KBM-7 (cell line): ENCODE data around the gene SPOP.

Experiments
- DNase-seq: peaks from one replicate; pipeline ENCODE4 v3.0.0-alpha.2; 2015
- in situ Hi-C: fragments of 300-500 bp; cut with MboI; formaldehyde crosslinking; loops from 2 replicates; pipeline ENCODE4 v1.14.3; 2020; ENCODE audit warnings: low sequenced_read_pairs, low pct_unique_long_range_greater_than_20kb, mixed read lengths

Gene SPOP

DNA sequence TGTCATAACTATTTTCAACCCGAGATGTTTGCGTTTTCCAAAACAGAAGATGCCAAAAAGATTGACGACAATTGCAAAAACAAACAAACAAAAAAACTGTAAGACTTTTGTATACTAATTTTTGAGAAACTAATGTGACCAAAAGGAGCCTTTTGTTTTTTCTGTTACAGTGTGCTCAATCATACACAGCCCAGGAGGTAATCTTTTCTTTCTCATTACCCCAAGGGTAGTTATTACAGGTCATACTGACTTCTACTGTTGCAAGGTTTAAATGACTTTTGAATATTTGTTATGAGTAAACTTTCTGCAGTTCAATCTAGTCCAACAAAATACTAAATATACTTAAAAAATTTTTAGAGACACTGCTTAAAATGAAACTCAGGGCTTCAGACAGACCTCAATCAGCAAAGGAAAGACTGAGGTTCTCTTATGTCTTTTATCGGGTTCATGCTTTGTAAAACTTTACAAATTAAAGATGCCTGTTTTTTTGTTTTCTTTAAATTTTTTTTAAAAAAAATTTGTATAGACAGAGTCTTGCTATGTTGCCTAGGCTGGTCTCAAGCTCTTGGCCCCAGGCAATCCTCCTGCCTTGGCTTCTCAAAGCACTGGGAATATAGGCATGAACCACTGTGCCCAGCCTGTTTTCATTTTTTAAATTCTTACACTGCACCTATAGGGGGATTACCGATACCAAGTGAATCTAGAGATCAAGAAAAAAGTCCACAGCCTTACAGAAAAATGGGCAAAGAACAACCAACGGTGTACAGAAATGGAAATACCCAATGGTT lies 47.6 kb downstream of the SPOP start:
- no peak for DNase-seq
- in situ Hi-C loops: no loop called here

DNA sequence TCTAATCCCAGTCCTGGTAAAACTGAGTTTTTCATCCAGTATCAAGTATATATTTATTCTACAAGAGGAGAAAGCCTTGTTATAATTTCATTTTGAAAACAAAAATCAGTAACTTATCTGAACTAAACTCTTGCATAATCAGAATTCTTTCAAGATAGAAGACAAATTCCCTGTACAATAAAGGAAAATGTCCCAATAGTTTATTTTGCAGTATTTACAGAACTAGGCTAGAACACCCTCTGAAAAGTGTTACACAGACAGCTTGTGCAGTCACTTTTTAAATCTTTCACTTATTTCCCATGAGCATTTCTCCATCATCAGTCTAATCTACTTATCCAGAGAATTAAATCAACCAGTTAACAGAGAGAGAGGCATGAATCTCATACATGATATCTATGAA lies 48.5 kb downstream of the SPOP start:
- DNase-seq: no peak
- in situ Hi-C loops: no loop called here

DNA sequence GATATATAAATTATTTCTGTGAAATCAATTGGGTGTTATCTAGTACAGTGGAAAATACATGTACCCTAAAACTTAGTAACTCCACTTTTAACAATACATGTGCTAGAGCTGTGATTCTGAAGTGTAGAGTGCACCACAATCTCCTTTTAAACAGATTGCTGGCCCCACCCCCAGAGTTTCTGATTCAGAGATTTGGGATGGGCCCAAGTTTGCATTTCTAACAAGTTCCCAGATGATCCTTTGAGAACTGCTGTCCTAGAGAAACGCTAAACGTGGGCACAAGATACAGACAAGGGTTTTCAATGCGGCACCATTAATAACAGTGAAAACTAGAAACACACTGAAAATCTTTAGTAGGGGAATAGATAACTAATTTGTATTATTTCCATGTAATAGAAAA lies 53.0 kb downstream of the SPOP start:
- in situ Hi-C loops: no loop called here
- no peak for DNase-seq

DNA sequence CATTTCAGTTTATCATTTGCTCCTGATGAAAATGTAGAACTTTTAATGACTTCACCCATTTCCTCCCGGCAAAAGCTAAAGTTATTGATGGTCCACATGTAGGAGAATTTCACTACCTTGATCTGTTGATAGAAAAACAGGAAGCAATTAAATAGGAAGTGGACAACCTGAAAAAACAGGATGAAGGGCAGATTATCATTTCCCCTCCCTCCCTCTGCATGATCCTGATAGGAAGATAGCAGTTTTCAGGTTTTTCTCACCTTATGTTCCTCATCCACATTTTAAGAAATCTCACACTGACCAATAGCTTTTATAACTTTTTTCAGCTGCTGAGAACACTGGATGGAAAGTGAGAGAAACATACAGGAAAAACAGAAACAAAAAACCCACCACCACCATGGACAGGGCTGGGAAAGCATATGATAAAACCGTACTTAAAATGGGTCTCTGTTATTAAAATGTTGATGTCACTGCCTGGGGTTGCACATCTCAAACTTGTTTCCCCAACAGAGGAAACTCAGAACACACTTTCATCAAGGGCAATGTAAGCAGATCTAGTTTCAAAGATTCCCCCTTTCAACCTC lies 55.9 kb downstream of the SPOP start:
- in situ Hi-C loops: no loop called here

DNA sequence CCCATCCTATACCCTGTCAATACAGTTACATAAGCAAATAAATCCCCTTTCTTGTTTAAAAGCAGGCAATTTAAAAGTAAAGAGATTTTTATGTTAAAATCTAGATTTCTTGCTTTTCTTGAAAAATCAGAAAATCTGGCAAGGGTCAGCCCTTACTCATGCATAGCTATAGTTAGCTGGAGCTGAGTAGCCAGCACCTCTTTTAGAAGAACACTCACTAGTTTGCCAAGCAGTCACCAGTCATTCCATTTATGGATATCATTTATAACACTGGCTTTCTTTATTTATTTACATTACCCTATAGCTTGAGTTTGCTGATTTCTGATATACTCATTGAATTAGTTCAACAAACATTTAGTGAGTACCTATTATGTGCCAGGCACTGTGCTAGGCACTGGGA lies 56.5 kb downstream of the SPOP start:
- in situ Hi-C loops: no loop called here
- DNase-seq: no peak

More for the DNA sequence above, 55.9 kb downstream of the SPOP start:
- peak; percentile 43 for DNase-seq

DNA sequence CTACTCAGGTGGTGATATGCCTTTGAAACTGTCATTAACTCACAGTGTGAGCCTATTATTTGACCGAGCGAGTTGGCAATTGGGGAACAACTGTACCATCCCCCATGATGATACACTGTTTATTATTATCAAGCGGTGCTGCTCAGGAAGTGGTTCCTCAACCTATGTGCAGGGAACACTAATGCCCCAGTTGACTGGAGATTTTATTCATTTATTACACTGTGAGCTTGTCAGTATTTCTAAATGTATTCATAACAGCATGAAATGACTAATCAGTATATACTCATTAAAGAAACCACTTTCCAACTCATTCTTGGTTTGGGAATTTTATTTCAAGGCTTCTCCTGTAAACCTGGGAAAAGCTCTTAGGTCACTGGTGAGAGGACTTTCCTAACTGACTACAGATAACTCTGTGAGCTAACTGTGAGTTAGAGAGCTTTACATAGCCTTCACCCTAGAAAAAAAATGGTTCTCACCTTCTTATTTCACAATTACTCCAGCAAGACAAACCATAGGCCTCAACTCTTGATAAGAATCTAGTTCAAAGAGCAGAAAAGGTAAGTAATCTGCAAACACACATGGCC lies 59.8 kb downstream of the SPOP start:
- no peak for DNase-seq

DNA sequence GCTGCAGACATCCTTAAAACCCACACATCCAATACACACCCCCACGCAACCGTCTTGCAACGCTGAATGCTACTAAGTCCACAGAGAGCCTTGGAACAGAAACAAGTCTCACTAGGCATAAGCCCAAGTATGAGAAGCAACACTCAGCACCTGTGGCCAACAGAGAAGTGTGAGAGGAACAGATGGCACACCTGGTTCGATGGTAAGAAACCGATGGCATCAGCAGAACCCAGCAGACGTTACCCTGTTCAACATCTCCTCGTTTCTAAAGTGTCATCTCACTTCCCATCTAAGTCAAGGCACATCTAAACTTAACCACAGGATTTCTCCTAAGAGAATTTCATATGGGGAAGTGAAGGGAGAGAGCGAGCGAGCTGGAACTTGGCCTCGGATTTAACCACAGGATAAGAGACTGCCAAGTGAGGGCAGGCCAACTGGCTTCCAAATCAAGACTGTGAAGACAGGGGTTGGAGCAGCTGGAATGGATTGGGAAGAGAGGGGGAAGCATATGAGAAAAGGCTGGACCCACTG lies 61.2 kb downstream of the SPOP start:
- in situ Hi-C loops: no loop called here
- DNase-seq: peak; percentile 61

More for the DNA sequence above, 59.8 kb downstream of the SPOP start:
- in situ Hi-C loops: no loop called here

DNA sequence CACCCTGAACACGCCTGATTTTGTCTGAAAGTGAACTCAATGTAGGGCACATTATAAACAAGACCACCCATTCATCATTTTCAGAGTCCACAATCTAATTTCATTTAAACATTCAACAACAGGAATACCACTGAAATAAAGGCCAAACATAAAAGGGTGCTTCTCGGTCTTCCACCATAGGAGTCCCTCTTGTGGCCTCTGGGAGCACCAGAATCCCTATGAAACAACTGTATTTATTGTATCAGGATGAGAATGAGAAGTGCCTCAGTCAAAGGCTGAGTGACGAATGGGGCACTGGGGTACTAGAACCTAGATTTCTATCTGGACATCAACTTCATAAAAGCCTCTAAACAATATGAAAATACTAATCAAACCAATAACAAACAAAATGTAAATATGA lies 61.8 kb downstream of the SPOP start:
- no peak for DNase-seq
- in situ Hi-C loops: no loop called here

DNA sequence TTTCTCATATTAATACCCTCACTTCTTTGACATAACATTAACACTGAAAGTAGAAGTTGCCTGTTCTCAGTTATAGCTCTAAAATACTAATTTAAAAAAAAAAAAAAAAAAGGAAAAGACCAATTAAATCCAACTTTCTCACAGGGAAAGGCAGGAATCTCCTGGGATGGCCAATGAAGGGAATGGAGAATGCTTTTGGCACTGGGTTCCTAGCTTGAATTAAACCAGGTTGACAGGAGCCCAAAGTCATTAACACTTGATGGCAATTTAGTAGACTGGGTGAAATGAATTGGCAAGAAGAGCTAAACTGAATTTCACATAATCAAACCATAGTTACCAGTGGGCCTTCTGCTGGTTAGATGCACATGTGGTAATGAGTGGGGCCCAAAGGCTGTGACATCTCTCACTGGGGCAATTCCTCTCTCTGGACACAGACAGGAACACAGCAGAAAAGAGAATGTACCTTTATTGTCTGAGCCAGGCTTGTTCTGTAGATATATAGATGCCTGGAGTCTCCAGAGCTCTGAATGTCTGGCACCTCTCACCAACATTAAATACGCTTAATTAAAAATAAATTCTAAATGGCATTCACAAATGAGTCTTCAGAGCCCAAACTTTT lies 64.6 kb downstream of the SPOP start:
- DNase-seq: no peak
- in situ Hi-C loops: no loop called here

DNA sequence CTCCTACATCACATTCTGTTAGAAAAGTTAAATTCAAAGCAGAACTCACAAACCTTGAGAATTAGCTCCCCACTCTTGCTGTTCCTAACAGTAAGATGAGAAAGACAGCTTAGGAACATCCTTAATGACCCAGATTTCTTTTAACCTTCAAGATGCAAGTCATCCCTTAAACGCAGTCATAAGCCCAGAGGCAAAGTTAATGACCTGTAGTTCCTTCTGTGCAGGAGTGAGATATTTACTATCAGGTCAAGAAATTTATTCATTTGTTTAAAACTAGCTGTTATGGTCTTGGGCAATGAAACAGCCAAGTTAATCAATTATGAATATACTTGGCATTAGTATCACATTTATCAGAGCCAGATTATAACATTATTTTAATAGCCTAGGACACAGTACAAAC lies 65.2 kb downstream of the SPOP start:
- DNase-seq: no peak
- in situ Hi-C loops: no loop called here

DNA sequence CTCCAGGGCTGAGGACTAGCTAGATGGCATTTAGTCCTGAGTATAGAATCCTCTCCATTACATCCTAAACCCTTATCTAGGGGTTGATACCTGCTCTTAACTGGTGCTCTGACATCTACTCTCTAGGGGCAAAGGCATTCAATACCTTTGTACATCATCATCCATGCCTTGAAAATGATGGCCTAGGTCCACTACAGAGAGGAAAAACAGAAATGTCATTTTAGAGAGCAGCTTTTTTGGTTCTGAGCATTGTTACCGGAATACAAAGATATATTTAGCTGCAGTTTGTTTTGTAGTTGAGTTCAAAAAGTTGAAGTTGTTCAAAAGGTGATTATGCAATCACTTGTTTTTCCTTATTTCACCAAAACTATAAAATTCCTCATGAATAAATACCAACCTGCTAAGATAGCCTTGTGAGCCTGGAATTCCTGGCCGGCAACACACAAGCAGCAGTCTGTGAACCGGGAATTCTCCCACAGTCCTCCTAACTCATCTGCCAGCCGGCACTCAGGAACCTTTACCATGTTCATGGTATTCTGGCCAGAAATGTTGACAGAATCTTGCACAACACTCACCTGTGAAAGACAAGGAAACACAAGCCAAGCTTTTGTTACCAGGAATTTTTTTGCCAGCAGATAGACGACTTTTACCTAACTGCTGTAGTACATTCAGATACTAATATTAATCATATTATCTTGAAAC lies 66.9 kb downstream of the SPOP start:
- in situ Hi-C loops: no loop called here
- DNase-seq: no peak

DNA sequence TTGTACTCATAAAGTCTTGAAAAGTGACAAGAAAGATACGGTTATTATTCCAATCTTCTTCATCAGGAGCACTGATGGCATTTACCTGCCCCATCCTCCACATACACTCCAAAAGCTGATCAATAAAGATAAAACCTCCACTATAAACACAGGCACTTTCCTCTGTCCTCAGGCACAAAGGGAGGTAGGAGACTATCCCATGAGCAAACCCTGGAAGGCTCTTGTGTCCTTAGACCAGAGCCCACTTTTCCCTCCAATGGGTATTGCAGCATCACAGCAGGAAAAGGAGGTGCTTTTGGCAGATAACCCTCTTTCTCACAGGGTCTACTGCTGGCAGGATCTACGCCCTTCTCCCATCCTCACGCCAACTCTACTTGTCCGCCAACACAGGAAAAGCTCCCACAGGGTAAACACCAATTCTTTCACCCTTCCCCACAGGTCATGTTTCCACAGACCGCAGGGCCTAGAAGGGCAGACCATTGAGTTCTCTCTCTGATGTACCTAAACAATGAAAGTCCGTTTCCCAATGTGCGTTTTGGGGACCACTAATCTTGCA lies 73.5 kb downstream of the SPOP start:
- in situ Hi-C loops: no loop called here

DNA sequence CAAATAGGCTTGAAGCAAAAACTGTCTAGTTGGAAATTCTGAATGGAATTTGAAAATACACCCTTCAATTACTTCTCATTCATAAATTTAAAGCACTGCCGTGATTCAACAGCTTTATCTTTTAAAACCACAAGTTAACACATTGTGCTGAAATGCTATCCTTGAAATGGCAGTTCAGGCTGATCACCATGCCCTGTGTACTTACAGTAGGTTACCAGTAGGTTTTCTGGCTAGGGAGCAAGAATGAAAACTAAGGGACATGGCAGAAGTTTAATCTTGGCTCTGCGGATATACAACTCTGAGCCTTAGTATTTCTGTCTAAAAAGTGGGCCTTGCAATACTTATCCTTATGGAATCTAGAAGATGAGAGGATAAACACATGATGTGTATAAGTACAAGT lies 74.2 kb downstream of the SPOP start:
- no peak for DNase-seq
- in situ Hi-C loops: no loop called here

More for the DNA sequence above, 73.5 kb downstream of the SPOP start:
- DNase-seq: no peak

DNA sequence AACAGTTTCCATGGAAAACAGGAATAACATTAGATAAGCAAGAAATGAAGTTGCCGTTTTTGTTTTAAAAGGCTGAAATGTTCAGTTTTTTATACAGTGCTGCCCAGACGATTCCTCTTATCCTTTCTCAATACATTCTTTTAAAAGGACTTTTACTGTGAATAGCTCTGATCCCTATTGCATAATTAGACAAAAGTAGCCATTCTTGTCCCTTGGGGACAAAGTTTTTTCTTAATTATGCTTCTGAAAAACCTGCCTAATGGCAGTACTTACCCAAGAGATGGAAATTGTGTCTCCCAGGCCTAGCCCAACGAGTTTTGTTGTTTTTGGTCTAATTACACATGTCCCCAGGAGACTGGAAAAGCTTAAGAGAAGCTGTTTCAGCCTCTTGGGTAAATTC lies 74.7 kb downstream of the SPOP start:
- in situ Hi-C loops: no loop called here
- no peak for DNase-seq

DNA sequence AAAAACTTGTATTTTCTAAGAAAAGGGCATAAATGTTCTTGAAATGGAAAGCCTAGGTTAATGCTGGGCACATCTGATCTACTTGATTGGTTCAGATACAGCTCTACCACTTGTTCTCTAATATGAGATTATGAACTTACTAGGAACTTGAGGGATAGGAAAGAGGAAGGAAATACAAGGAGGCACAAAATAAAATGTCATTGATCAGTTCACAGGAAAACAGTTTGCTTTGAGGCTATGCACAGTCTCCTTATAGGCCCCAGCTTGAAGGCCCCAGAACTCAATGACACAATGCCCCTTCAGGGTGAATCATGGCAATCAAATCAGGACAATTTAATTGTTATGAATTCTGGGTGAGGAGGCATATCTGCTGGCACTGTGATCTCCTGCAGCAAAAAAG lies 75.1 kb downstream of the SPOP start:
- DNase-seq: peak; percentile 62
- in situ Hi-C loops: no loop called here

DNA sequence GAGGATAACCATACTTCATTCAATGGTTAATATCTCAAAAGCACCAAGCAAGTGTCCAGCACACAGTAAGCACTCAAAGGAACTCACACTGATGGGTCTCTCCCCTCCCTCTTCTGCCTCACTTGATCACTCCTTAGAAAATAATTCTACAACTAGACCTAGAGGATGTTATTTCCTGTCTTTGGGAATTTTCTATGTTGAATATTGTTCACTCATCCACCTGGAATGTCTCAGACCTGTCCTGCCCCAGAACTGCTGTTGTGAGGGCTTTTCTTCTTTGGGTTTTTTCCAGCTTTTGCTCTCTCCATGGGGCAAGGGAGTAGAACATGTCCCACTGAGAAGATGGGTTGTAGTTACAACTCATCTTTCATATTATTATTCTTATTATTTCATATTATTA lies 76.9 kb downstream of the SPOP start:
- no peak for DNase-seq
- in situ Hi-C loops: no loop called here

DNA sequence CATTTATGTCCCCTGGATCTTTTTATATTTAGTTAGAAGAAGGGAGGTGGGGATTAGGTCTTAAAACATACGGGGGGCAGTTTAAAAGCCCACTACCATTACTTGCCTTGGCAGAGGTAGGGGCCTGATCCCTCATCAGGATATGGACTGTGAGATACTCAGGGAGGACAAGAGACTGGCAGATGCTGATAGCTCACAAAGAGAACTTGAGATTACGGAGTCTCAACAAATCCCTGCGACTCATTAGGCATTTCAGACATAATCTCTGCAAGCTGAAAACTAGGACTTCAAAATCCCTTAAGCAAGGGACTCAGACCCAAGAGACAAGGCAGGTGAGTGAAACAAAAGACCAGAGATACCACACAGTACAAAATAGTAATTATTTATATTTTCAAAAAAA lies 79.0 kb downstream of the SPOP start:
- in situ Hi-C loops: no loop called here
- no peak for DNase-seq

DNA sequence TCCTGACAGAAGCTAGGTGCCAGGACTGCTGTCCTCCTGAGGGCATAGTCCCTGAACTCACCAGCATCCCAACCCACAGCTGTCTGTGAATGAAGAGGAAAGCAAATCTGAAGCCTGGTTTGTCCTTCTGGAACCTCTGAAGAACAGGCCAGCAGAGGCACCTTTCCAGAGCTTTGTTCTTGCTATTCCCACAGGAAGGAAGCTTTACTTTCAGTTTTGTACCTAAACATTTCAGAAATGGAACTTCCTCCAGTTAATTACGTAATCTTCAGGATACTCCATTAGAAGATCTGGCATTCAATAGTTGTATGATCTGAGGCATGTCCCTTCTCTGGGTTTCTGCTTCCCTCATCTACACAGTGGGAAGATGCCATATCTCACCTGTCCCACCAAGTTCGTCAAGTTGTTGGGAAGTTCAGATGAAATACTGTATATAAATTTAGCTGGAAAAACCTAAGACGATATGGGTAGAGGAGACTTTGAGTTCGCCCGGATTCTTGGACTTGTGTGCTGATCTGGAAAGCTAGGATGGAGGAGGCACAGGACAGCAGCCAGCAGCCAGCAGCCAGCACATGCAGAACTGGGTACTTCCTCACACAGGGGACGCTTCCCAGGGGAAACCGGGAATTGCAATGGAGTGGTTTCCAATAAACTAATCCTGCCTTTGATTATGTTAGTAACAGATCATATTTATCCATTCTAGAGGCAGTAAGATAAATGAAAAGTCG lies 79.8 kb downstream of the SPOP start:
- in situ Hi-C loops: no loop called here
- no peak for DNase-seq

DNA sequence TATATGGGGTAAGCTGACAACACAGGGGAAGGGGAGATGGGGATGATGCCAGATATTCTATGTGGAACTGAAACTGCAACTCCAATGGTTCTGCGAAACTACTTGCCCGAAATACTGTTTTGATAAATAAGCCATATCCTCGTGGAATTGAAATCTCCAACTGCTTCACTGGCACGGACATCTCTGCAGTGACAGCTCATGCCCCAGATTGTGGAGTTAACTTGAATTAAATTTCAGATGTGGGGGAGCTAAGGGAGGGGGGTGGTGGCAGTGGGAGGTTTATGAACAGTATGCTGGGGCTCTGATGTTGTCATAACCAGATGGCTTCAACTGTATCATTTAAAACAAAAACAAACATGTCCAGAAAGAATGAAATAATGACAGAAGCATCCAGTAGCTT lies 80.5 kb downstream of the SPOP start:
- no peak for DNase-seq
- in situ Hi-C loops: no loop called here
